ENCODE measurements around the gene MARCOL. TPM values are rescaled to one million over a fixed set of nuclear protein-coding genes. Genes with fewer than 3 reads are reported as not detected.
A peak's percentile ranks its signal among the peaks of the same experiment; 100 is the strongest.

The MARCOL gene, protein sequence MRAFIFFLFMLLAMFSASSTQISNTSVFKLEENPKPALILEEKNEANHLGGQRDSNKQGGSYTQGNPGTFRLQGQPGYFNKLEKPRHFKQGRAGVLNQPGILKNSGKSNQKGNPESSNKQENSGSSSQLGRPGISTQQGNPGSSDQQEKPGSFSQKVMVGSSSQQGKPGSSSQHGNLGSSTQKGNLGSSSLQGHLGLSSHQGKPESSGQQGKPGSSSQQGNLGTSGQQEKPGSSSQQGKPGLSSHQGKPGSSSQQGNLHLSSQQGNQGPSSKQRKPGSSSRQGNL
- total RNA-seq = 1 to 10 TPM in 1 of 4 donors, not detected in 3; 1.8 TPM
- polyA plus RNA-seq = not detected

DNA sequence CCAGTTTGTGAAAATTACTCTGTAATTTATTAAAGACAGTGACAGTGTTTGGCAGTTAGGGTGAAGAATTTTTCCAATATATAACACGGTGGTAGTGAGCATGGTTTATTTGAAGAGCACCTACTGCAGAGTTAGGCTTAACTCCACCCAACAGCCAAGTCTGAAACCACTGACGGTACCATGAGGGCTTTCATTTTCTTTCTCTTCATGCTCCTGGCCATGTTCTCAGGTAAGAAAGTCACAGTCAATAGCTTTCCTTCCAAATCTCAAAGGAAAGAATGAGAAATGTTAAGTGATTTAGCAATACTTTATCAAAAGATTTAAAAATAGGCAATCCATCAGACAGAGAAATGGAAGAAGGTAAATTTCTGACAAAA is at the start of gene MARCOL:
MARCOL (plus strand) TSS at position 108 of the 377 bp plus-strand sequence; CDS start at position 181, 73 bp downstream.
- intact Hi-C loops (cut with DNase I) = no loop called here
- TF ChIP-seq POLR2AphosphoS5 (IDR thresholded peaks at IDR 0.05) = no peak
- TF ChIP-seq EP300 (IDR thresholded peaks at IDR 0.05) = no peak
- no peak for TF ChIP-seq POLR2A (IDR thresholded peaks at IDR 0.05)
- TF ChIP-seq, protein P1, sequence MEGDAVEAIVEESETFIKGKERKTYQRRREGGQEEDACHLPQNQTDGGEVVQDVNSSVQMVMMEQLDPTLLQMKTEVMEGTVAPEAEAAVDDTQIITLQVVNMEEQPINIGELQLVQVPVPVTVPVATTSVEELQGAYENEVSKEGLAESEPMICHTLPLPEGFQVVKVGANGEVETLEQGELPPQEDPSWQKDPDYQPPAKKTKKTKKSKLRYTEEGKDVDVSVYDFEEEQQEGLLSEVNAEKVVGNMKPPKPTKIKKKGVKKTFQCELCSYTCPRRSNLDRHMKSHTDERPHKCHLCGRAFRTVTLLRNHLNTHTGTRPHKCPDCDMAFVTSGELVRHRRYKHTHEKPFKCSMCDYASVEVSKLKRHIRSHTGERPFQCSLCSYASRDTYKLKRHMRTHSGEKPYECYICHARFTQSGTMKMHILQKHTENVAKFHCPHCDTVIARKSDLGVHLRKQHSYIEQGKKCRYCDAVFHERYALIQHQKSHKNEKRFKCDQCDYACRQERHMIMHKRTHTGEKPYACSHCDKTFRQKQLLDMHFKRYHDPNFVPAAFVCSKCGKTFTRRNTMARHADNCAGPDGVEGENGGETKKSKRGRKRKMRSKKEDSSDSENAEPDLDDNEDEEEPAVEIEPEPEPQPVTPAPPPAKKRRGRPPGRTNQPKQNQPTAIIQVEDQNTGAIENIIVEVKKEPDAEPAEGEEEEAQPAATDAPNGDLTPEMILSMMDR (IDR thresholded peaks at IDR 0.05) = no peak
- no peak for DNase-seq
- Histone ChIP-seq H3K36me3 (no peaks in the 10 kb centered on the region), H3K4me1 (no peaks in the 10 kb centered on the region), H3K27ac (peak within 1 kb of the TSS in 1 of 4 donors; percentile 33), H3K4me3 (no peak within 1 kb of the TSS), H3K9me3 (no peaks in the 10 kb centered on the region), H3K27me3 (no peaks in the 10 kb centered on the region)
- 46 to 61% methylated on average over 2 of the region's 2 CpGs for WGBS, 2 donors

DNA sequence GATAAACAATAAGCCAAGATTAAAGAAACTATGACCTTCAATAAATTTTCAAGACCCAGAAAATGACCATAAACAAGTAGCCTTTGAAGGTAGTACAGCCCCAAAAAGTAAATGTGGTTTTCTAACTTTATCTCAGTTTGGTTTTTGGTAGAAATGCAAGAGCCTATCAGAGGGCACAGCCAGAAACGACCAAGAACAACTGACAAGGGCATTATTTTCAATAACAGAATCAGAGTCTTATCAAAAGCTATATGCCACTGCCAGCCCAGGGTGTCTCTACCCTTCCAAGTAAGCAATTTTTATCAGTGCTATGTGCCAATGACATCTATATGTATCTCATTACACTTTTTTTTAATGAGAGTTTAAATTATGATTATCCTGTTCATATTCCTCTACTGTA is 47.3 kb upstream of the MARCOL start:
- TF ChIP-seq, protein P1 (IDR thresholded peaks at IDR 0.05) = no peak
- TF ChIP-seq EP300 (IDR thresholded peaks at IDR 0.05) (no peak), POLR2A (IDR thresholded peaks at IDR 0.05) (no peak), POLR2AphosphoS5 (IDR thresholded peaks at IDR 0.05) (no peak)
- DNase-seq = no peak
- Histone ChIP-seq H3K36me3 (no peaks in the 10 kb centered on the region), H3K27ac (peak overlapping the region in 2 of 4 donors; percentile 80), H3K9me3 (no peaks in the 10 kb centered on the region), H3K27me3 (no peaks in the 10 kb centered on the region), H3K4me1 (peaks cover 0 to 21% (median 7%) of the 10 kb centered on the region in 4 donors), H3K4me3 (no peak overlapping the region)
- intact Hi-C loops (cut with DNase I) = no loop called here
- 56 to 67% methylated on average over 1 of the region's 1 CpG for WGBS, 2 donors

DNA sequence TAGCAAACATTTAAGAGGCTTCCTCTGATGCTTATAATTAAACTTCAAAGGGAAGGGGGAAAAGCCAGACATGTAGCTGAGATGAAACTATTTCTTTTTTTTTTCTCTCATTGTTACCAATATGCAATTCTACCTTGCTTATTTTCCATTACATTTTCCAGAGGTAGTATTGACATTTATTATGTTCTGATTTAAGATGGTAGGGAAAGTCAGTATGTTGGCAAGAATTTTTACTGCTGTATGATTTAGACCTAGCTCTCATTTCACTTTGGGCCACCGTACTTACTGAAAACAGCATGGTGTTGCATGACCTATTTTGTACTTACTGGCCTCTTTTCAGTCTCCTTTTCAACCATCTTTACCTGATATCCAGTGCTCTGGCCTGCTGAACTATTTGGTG is 45.1 kb upstream of the MARCOL start:
- intact Hi-C loops (cut with DNase I) = no loop called here
- TF ChIP-seq, protein P1 (IDR thresholded peaks at IDR 0.05) = no peak
- TF ChIP-seq POLR2A (IDR thresholded peaks at IDR 0.05) = no peak
- TF ChIP-seq EP300 (IDR thresholded peaks at IDR 0.05) = peak; percentile 55 to 90 (median 69)
- peak; percentile 85 to 95 (median 89) for TF ChIP-seq POLR2AphosphoS5 (IDR thresholded peaks at IDR 0.05)
- no peak overlapping the region for H3K4me3 ChIP-seq
- peaks cover 0 to 21% (median 7%) of the 10 kb centered on the region in 4 donors for H3K4me1 ChIP-seq
- H3K27ac ChIP-seq = peak overlapping the region in 3 of 4 donors; percentile 71 to 80 (median 80)
- no peak for DNase-seq
- H3K9me3 ChIP-seq = no peaks in the 10 kb centered on the region
- WGBS, 2 donors = 66 to 89% methylated on average over 1 of the region's 1 CpG
- H3K36me3 ChIP-seq = no peaks in the 10 kb centered on the region
- no peaks in the 10 kb centered on the region for H3K27me3 ChIP-seq

DNA sequence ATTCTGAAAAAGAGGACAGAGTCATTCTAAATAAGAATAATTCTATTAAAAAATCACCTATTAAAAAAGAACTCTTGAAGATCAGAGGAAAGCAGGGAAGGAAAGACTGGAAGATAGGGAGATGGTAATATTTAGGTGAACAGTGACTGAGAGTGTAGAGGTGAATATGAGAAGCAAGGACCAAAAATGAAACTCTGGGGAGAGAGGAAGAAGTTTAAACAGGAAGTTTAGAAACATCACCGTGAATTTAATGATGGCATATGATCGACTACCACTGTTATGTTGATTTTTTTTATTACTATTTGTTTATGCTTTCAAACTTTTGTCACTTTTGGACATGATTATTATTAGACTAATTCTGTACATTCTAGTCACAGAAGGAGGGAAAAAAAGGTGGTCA is 37.2 kb upstream of the MARCOL start:
- no peak for DNase-seq
- TF ChIP-seq POLR2A (IDR thresholded peaks at IDR 0.05) = no peak
- no peak for TF ChIP-seq POLR2AphosphoS5 (IDR thresholded peaks at IDR 0.05)
- TF ChIP-seq, protein P1 (IDR thresholded peaks at IDR 0.05) = no peak
- no peak for TF ChIP-seq EP300 (IDR thresholded peaks at IDR 0.05)
- peaks cover 0 to 12% (median 6%) of the 10 kb centered on the region in 4 donors for H3K4me1 ChIP-seq
- H3K27ac ChIP-seq = no peak overlapping the region
- no peaks in the 10 kb centered on the region for H3K27me3 ChIP-seq
- intact Hi-C loops (cut with DNase I) = no loop called here
- no peak overlapping the region for H3K4me3 ChIP-seq
- WGBS, 2 donors = 23 to 47% methylated on average over 2 of the region's 2 CpGs
- H3K9me3 ChIP-seq = no peaks in the 10 kb centered on the region
- no peaks in the 10 kb centered on the region for H3K36me3 ChIP-seq

Measured in sigmoid colon (tissue), 7 donors.